OCI-LY1 (cell line): Measurements from ENCODE around the gene PITPNM3.

Source experiments
- CTCF ChIP-seq: fragments of 200-600 bp; sonication (generic), shearing (Covaris generic); IDR thresholded peaks from 2 replicates; pipeline ENCODE4 v1.5.1; 2017; ENCODE audit warnings: mild to moderate bottlenecking, antibody characterized with exemption, low read length, moderate library complexity, mixed read lengths
- EZH2 ChIP-seq: fragments of 200-600 bp; sonication (generic), shearing (Covaris generic); IDR thresholded peaks from 2 replicates; pipeline ENCODE4 v1.8.0; 2017; ENCODE audit warnings: borderline replicate concordance, mixed run types, mild to moderate bottlenecking, antibody characterized with exemption, low read length, moderate library complexity, mixed read lengths

- no peak for TF ChIP-seq EZH2
- TF ChIP-seq CTCF = no peak
Measured at GRCh38 chr17:6425407-6425806, 130.9 kb downstream of the PITPNM3 start.
